ENCODE data around the gene DERA. TPM values are rescaled to one million over a fixed set of nuclear protein-coding genes. Genes with fewer than 3 reads are reported as not detected.

The DERA gene
- total RNA-seq, 2 experiments from 2014 or later: 28.4 to 29.0 TPM

GRCh38 chr12:15972894-15973293 is 61.8 kb downstream of the DERA start:
- no peak overlapping the region for H3K27ac Mint-ChIP-seq
- H3K27me3 Mint-ChIP-seq: no peaks in the 10 kb centered on the region
- no peaks in the 10 kb centered on the region for H3K4me1 Mint-ChIP-seq (ENCODE audit: low read depth)
- H3K4me3 Mint-ChIP-seq: no peak overlapping the region
- no peak for DNase-seq
- no peaks in the 10 kb centered on the region for H3K9me3 Mint-ChIP-seq
- H3K36me3 Mint-ChIP-seq: peaks cover 15% of the 10 kb centered on the region
- ChIA-PET POLR2A (no interaction called here), CTCF (no interaction called here)
- intact Hi-C loops (cut with micrococcal nuclease): no loop called here

GRCh38 chr12:15977999-15978951 is 67.1 kb downstream of the DERA start:
- no peaks in the 10 kb centered on the region for H3K27me3 Mint-ChIP-seq

GRCh38 chr12:15979096-15980092 is 68.3 kb downstream of the DERA start:
- H3K4me1 Mint-ChIP-seq (ENCODE audit: low read depth): no peaks in the 10 kb centered on the region
- DNase-seq: no peak
- no peaks in the 10 kb centered on the region for H3K9me3 Mint-ChIP-seq
- intact Hi-C loops (cut with micrococcal nuclease): no loop called here
- no peaks in the 10 kb centered on the region for H3K27me3 Mint-ChIP-seq
- CTCF ChIA-PET: no interaction called here
- POLR2A ChIA-PET: no interaction called here
- peaks cover 24% of the 10 kb centered on the region for H3K36me3 Mint-ChIP-seq
- no peak overlapping the region for H3K4me3 Mint-ChIP-seq
- no peak overlapping the region for H3K27ac Mint-ChIP-seq

More at GRCh38 chr12:15977999-15978951, 67.1 kb downstream of the DERA start:
- no peaks in the 10 kb centered on the region for H3K9me3 Mint-ChIP-seq
- CTCF ChIA-PET: no interaction called here
- POLR2A ChIA-PET: no interaction called here
- no peak overlapping the region for H3K27ac Mint-ChIP-seq
- H3K4me3 Mint-ChIP-seq: no peak overlapping the region
- intact Hi-C loops (cut with micrococcal nuclease): no loop called here
- DNase-seq: no peak
- H3K4me1 Mint-ChIP-seq (ENCODE audit: low read depth): no peaks in the 10 kb centered on the region
- H3K36me3 Mint-ChIP-seq: peaks cover 14% of the 10 kb centered on the region

- intact Hi-C loops (cut with micrococcal nuclease): no loop called here
- Mint-ChIP-seq H3K9me3 (no peaks in the 10 kb centered on the region), H3K27ac (no peak overlapping the region), H3K36me3 (peaks cover 37% of the 10 kb centered on the region), H3K4me3 (no peak overlapping the region), H3K4me1 (ENCODE audit: low read depth) (peaks cover 2% of the 10 kb centered on the region), H3K27me3 (no peaks in the 10 kb centered on the region)
- CTCF ChIA-PET: interaction anchor here (0.7 kb wide), 1 partner anchor 99 kb away, joined by 3 read pairs; no protein-coding TSS in a partner anchor
- POLR2A ChIA-PET: no interaction called here
- no peak for DNase-seq
Measured at GRCh38 chr12:15982071-15982470, 70.9 kb downstream of the DERA start.

- DNase-seq: no peak
- H3K4me1 Mint-ChIP-seq (ENCODE audit: low read depth): peaks cover 2% of the 10 kb centered on the region
- H3K9me3 Mint-ChIP-seq: no peaks in the 10 kb centered on the region
- ChIA-PET POLR2A (no interaction called here), CTCF (interaction anchor here (0.7 kb wide), 1 partner anchor 99 kb away, joined by 3 read pairs; no protein-coding TSS in a partner anchor)
- intact Hi-C loops (cut with micrococcal nuclease): no loop called here
- no peak overlapping the region for H3K4me3 Mint-ChIP-seq
- no peak overlapping the region for H3K27ac Mint-ChIP-seq
- peaks cover 39% of the 10 kb centered on the region for H3K36me3 Mint-ChIP-seq
- H3K27me3 Mint-ChIP-seq: no peaks in the 10 kb centered on the region
Measured at GRCh38 chr12:15982471-15982870, 71.3 kb downstream of the DERA start.

GRCh38 chr12:15982921-15983320 is 71.8 kb downstream of the DERA start:
- Mint-ChIP-seq H3K4me3 (no peak overlapping the region), H3K36me3 (peaks cover 43% of the 10 kb centered on the region), H3K4me1 (ENCODE audit: low read depth) (peaks cover 2% of the 10 kb centered on the region), H3K9me3 (no peaks in the 10 kb centered on the region), H3K27ac (no peak overlapping the region), H3K27me3 (no peaks in the 10 kb centered on the region)
- ChIA-PET POLR2A (no interaction called here), CTCF (no interaction called here)
- intact Hi-C loops (cut with micrococcal nuclease): no loop called here
- DNase-seq: no peak

- POLR2A ChIA-PET: no interaction called here
- peaks cover 2% of the 10 kb centered on the region for H3K4me1 Mint-ChIP-seq (ENCODE audit: low read depth)
- peaks cover 53% of the 10 kb centered on the region for H3K36me3 Mint-ChIP-seq
- intact Hi-C loops (cut with micrococcal nuclease): no loop called here
- no peak overlapping the region for H3K4me3 Mint-ChIP-seq
- H3K9me3 Mint-ChIP-seq: no peaks in the 10 kb centered on the region
- H3K27me3 Mint-ChIP-seq: no peaks in the 10 kb centered on the region
- H3K27ac Mint-ChIP-seq: no peak overlapping the region
- CTCF ChIA-PET: no interaction called here
- DNase-seq: no peak
Measured at GRCh38 chr12:15984097-15984800, 73.1 kb downstream of the DERA start.

GRCh38 chr12:15984963-15985362 is 73.8 kb downstream of the DERA start:
- H3K4me3 Mint-ChIP-seq: no peak overlapping the region
- peaks cover 2% of the 10 kb centered on the region for H3K4me1 Mint-ChIP-seq (ENCODE audit: low read depth)
- H3K27ac Mint-ChIP-seq: no peak overlapping the region
- H3K36me3 Mint-ChIP-seq: peaks cover 56% of the 10 kb centered on the region
- ChIA-PET CTCF (interaction anchor here (0.7 kb wide), 1 partner anchor 27 kb away, joined by 3 read pairs; no protein-coding TSS in a partner anchor), POLR2A (no interaction called here)
- no peak for DNase-seq
- intact Hi-C loops (cut with micrococcal nuclease): no loop called here
- no peaks in the 10 kb centered on the region for H3K27me3 Mint-ChIP-seq
- no peaks in the 10 kb centered on the region for H3K9me3 Mint-ChIP-seq

- peaks cover 72% of the 10 kb centered on the region for H3K36me3 Mint-ChIP-seq
- CTCF ChIA-PET: no interaction called here
- intact Hi-C loops (cut with micrococcal nuclease): no loop called here
- no peak for DNase-seq
- peaks cover 2% of the 10 kb centered on the region for H3K4me1 Mint-ChIP-seq (ENCODE audit: low read depth)
- no peaks in the 10 kb centered on the region for H3K27me3 Mint-ChIP-seq
- H3K4me3 Mint-ChIP-seq: no peak overlapping the region
- POLR2A ChIA-PET: no interaction called here
- no peak overlapping the region for H3K27ac Mint-ChIP-seq
- no peaks in the 10 kb centered on the region for H3K9me3 Mint-ChIP-seq
Measured at GRCh38 chr12:15987696-15988095, 76.6 kb downstream of the DERA start.

GRCh38 chr12:15988983-15989755 is 78.0 kb downstream of the DERA start:
- H3K4me1 Mint-ChIP-seq (ENCODE audit: low read depth): peaks cover 2% of the 10 kb centered on the region
- H3K27ac Mint-ChIP-seq: no peak overlapping the region
- ChIA-PET POLR2A (no interaction called here), CTCF (no interaction called here)
- peaks cover 62% of the 10 kb centered on the region for H3K36me3 Mint-ChIP-seq
- no peaks in the 10 kb centered on the region for H3K9me3 Mint-ChIP-seq
- intact Hi-C loops (cut with micrococcal nuclease): no loop called here
- H3K4me3 Mint-ChIP-seq: no peak overlapping the region
- DNase-seq: no peak
- H3K27me3 Mint-ChIP-seq: no peaks in the 10 kb centered on the region

GRCh38 chr12:15995801-15996200 is 84.7 kb downstream of the DERA start:
- Mint-ChIP-seq H3K4me3 (no peak overlapping the region), H3K27me3 (no peaks in the 10 kb centered on the region)
- CTCF ChIA-PET: no interaction called here

More at GRCh38 chr12:15995801-15996200, 84.7 kb downstream of the DERA start:
- Mint-ChIP-seq H3K27ac (no peak overlapping the region), H3K36me3 (peaks cover 21% of the 10 kb centered on the region), H3K9me3 (no peaks in the 10 kb centered on the region), H3K4me1 (ENCODE audit: low read depth) (no peaks in the 10 kb centered on the region)
- DNase-seq: no peak
- intact Hi-C loops (cut with micrococcal nuclease): no loop called here
- POLR2A ChIA-PET: no interaction called here
